Neutrophil (primary cell): ENCODE results near the gene MARCOL.

Experiments used
- H3K27ac ChIP-seq: fragments of 200-600 bp; sonication (generic); 2 replicates; pipeline ENCODE4 v1.5.1; 2016; ENCODE audit warnings: mild to moderate bottlenecking, moderate library complexity
- H3K27me3 ChIP-seq: fragments of 200-600 bp; sonication (generic); 2 replicates; pipeline ENCODE4 v1.6.0; 2016; ENCODE audit warnings: mild to moderate bottlenecking
- H3K36me3 ChIP-seq: fragments of 200-600 bp; sonication (generic); 2 replicates; pipeline ENCODE4 v1.5.1; 2017
- H3K4me1 ChIP-seq, 2 experiments: fragments of 200-600 bp in 1 of 2; sonication (generic) in 1 of 2; 1 replicate in 1 of 2; 2 replicates in 1 of 2; pipeline versions ENCODE4 v1.5.1 to v1.6.1; 2013 to 2016; ENCODE audit warnings: low read depth in 1 of 2, low read length in 1 of 2, mild to moderate bottlenecking in 1 of 2, moderate library complexity in 1 of 2; ENCODE audit not compliant: control insufficient read depth in 1 of 2, insufficient read depth in 1 of 2
- H3K4me3 ChIP-seq, 2 experiments: fragments of 200-600 bp in 1 of 2; sonication (generic) in 1 of 2; 1 replicate in 1 of 2; 2 replicates in 1 of 2; pipeline ENCODE4 v1.5.1; 2013 to 2016; ENCODE audit warnings: low read depth in 1 of 2, low read length in 1 of 2, mild to moderate bottlenecking in 1 of 2, moderate library complexity in 1 of 2
- H3K9me3 ChIP-seq: fragments of 200-600 bp; sonication (generic); 2 replicates; pipeline ENCODE4 v1.5.1; 2016
- TF ChIP-seq, protein P1 (sequence below): fragments of 200-600 bp; sonication (generic); IDR thresholded peaks from 2 replicates; pipeline ENCODE4 v1.5.1; 2016; ENCODE audit warnings: antibody characterized with exemption

Gene MARCOL

DNA sequence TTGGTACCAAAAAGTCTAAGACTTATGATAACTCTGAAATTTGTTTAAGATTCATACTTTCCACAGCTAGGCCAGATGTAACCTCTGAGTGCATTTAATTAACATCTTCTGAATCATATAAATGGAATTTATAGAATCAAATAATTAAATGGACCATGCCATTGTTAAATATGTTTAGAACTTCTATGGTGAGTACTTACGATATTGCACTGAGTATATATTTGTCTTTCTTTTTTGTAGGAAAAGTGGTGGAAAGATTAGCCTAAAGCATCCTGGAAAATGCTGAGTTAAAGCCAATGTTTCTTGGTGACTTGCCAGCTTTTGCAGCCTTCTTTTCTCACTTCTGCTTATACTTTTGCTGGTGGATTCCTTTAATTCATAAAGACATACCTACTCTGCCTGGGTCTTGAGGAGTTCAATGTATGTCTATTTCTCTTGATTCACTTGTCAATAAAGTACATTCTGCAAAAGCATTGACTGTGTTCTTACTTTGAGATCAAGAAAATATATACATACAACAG lies 23.6 kb upstream of the MARCOL start:
- no peak overlapping the region for H3K4me3 ChIP-seq

DNA sequence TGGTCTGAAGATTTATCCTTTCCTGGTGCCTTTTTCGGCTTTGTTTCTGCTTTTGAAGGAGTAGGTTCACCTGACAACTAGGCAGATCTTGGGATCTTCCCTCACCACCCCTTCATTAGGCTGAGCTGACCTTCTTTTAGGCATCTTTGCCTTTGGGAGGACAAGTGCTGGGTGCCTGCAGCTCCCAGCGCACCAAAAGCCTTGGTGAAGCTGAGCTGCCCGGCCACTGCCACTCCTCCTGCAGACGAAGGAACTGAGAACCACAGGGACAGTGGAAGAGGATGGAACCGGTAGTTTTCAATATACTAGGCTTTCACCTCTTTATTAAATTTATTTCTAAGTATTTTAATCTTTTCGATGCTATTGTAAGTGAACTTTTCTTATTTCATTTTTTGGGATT lies 16.8 kb upstream of the MARCOL start:
- no peaks in the 10 kb centered on the region for H3K9me3 ChIP-seq
- no peak overlapping the region for H3K4me3 ChIP-seq
- no peaks in the 10 kb centered on the region for H3K27me3 ChIP-seq
- no peaks in the 10 kb centered on the region for H3K4me1 ChIP-seq
- TF ChIP-seq, protein P1, sequence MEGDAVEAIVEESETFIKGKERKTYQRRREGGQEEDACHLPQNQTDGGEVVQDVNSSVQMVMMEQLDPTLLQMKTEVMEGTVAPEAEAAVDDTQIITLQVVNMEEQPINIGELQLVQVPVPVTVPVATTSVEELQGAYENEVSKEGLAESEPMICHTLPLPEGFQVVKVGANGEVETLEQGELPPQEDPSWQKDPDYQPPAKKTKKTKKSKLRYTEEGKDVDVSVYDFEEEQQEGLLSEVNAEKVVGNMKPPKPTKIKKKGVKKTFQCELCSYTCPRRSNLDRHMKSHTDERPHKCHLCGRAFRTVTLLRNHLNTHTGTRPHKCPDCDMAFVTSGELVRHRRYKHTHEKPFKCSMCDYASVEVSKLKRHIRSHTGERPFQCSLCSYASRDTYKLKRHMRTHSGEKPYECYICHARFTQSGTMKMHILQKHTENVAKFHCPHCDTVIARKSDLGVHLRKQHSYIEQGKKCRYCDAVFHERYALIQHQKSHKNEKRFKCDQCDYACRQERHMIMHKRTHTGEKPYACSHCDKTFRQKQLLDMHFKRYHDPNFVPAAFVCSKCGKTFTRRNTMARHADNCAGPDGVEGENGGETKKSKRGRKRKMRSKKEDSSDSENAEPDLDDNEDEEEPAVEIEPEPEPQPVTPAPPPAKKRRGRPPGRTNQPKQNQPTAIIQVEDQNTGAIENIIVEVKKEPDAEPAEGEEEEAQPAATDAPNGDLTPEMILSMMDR, result no peak
- H3K36me3 ChIP-seq, result no peaks in the 10 kb centered on the region
- no peak overlapping the region for H3K27ac ChIP-seq

More for the DNA sequence above, 23.6 kb upstream of the MARCOL start:
- Histone ChIP-seq H3K27me3 (no peaks in the 10 kb centered on the region), H3K27ac (no peak overlapping the region), H3K4me1 (no peaks in the 10 kb centered on the region), H3K9me3 (no peaks in the 10 kb centered on the region), H3K36me3 (no peaks in the 10 kb centered on the region)
- TF ChIP-seq, protein P1, result no peak

GRCh38 chr5:148224117-148224742 lies 14.1 kb upstream of the MARCOL start:
- Histone ChIP-seq H3K36me3 (no peaks in the 10 kb centered on the region), H3K27me3 (no peaks in the 10 kb centered on the region), H3K4me3 (no peak overlapping the region), H3K4me1 (no peaks in the 10 kb centered on the region), H3K9me3 (no peaks in the 10 kb centered on the region), H3K27ac (no peak overlapping the region)
- TF ChIP-seq, protein P1, result no peak

GRCh38 chr5:148228392-148228984 lies 9.8 kb upstream of the MARCOL start:
- Histone ChIP-seq H3K4me3 (no peak overlapping the region), H3K36me3 (no peaks in the 10 kb centered on the region), H3K27ac (no peak overlapping the region), H3K27me3 (no peaks in the 10 kb centered on the region), H3K4me1 (no peaks in the 10 kb centered on the region), H3K9me3 (no peaks in the 10 kb centered on the region)
- TF ChIP-seq, protein P1, result no peak

DNA sequence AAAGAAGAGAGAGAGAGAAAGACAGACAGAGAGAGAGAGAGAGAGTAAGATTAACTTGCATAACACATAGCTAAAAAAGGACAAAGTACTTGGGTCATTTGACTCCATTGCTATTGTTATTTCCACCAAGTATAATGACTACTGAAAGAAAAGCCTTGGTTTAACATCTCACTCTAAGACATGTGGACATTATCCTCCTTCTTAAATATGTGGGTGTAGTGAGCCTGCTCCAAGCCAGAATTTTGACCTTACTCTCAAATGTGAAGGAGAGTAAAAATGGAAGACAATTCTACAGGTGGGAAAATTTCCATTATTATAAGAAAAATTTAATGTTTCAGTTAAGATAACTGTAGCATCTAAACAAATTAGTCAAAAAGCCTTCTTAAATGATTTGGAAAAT lies 8.5 kb upstream of the MARCOL start:
- TF ChIP-seq, protein P1, result no peak
- Histone ChIP-seq H3K9me3 (no peaks in the 10 kb centered on the region), H3K27ac (no peak overlapping the region), H3K36me3 (no peaks in the 10 kb centered on the region), H3K4me3 (no peak overlapping the region), H3K27me3 (no peaks in the 10 kb centered on the region), H3K4me1 (no peaks in the 10 kb centered on the region)
